ENCODE results near the gene EMC10.

EMC10 gene

GRCh38 chr19:50476224-50476906, at the start of gene EMC10, which contains the start of gene GARIN5A:
EMC10 (plus strand) TSS chr19:50476507; CDS start chr19:50476545, 38 bp downstream.
GARIN5A (minus strand) TSS chr19:50476848; CDS start chr19:50476388, 460 bp downstream.
- no peaks in the 10 kb centered on the region for H3K36me3 ChIP-seq (replicated peaks; ENCODE audit: insufficient read depth, low read length)

DNA sequence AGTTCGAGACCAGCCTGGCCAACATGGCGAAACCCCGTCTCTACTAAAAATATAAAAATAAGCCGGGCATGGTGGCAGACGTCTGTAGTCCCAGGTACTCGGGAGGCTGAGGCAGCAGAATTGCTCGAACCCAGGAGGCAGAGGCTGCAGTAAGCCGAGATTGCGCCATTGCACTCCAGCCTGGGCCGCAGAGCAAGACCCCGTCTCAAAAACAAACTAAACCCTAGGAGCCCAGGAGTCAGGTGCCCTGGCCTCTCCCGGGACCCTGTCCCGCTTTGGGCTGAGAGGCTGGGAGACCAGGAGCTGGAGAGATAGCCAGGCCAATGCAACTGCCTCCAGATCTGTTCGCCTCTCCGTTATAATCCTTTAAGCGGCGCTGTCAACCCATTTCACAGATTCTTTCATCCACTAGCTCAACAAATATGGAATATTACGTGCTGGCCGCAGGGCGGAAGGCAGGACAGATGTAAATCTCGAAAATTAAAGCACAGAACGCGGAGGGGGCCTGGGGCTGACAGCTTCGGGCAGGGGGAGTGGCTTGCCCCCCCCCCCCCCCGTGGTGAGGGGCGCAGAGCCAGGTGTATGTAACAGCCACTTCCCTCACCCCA, 48.9 kb upstream of the EMC10 start:
- Histone ChIP-seq H3K36me3 (replicated peaks; ENCODE audit: insufficient read depth, low read length) (no peaks in the 10 kb centered on the region), H3K79me2 (ENCODE audit: low read length) (no peaks in the 10 kb centered on the region), H3K4me2 (ENCODE audit: low read depth, low read length) (peak overlapping the region; percentile 58; the same call in 1 of the 2 replicates), H3K9me3 (replicated peaks; ENCODE audit: insufficient read depth, low read length) (no peaks in the 10 kb centered on the region), H3K9ac (ENCODE audit: low read length) (no peak overlapping the region), H3K4me3 (ENCODE audit: low read length) (no peak overlapping the region), H3K27ac (ENCODE audit: low read length) (no peak overlapping the region), H2AFZ (ENCODE audit: low read length) (no peak overlapping the region), H3K9me2 (replicated peaks; ENCODE audit: insufficient read depth, low read length) (no peaks in the 10 kb centered on the region), H4K20me1 (ENCODE audit: insufficient read depth, low read length) (no peaks in the 10 kb centered on the region), H3K27me3 (replicated peaks; ENCODE audit: insufficient read depth, low read length) (peaks cover 38% of the 10 kb centered on the region), H3F3A (ENCODE audit: insufficient read depth, low read length) (no peaks in the 10 kb centered on the region), H3K4me1 (ENCODE audit: low read length) (peaks cover 11% of the 10 kb centered on the region)
- TF ChIP-seq EZH2phosphoT487 (IDR thresholded peaks at IDR 0.05; ENCODE audit: low read length) (no peak), CTCF (IDR thresholded peaks at IDR 0.05; ENCODE audit: low read length) (no peak), EZH2 (optimal IDR thresholded peaks at IDR 0.05; ENCODE audit: low read depth, low read length) (no peak)
- no peak for DNase-seq

More at GRCh38 chr19:50476224-50476906, at the start of gene EMC10, which contains the start of gene GARIN5A:
- TF ChIP-seq EZH2phosphoT487 (IDR thresholded peaks at IDR 0.05; ENCODE audit: low read length) = no peak
- TF ChIP-seq EZH2 (optimal IDR thresholded peaks at IDR 0.05; ENCODE audit: low read depth, low read length) = no peak
- no peak for TF ChIP-seq CTCF (IDR thresholded peaks at IDR 0.05; ENCODE audit: low read length)
- no peaks in the 10 kb centered on the region for H3K4me1 ChIP-seq (ENCODE audit: low read length)
- peak within 1 kb of the TSS; percentile 84 for H3K9ac ChIP-seq (ENCODE audit: low read length)
- peak within 1 kb of the TSS; percentile 43 for H3K4me2 ChIP-seq (ENCODE audit: low read depth, low read length)
- no peaks in the 10 kb centered on the region for H3K9me2 ChIP-seq (replicated peaks; ENCODE audit: insufficient read depth, low read length)
- H4K20me1 ChIP-seq (ENCODE audit: insufficient read depth, low read length) = peaks cover 3% of the 10 kb centered on the region; the same call in 1 of the 2 replicates
- DNase-seq = peak; percentile 96
- H3K4me3 ChIP-seq (ENCODE audit: low read length) = peak within 1 kb of the TSS; percentile 85
- peak within 1 kb of the TSS; percentile 78; the same call in 1 of the 2 replicates for H3K27ac ChIP-seq (ENCODE audit: low read length)
- peaks cover 5% of the 10 kb centered on the region; the same call in 1 of the 2 replicates for H3F3A ChIP-seq (ENCODE audit: insufficient read depth, low read length)
- peaks cover 6% of the 10 kb centered on the region; the same call in 1 of the 2 replicates for H3K27me3 ChIP-seq (replicated peaks; ENCODE audit: insufficient read depth, low read length)
- H3K79me2 ChIP-seq (ENCODE audit: low read length) = peaks cover 31% of the 10 kb centered on the region
- H2AFZ ChIP-seq (ENCODE audit: low read length) = peak within 1 kb of the TSS; percentile 72
- no peaks in the 10 kb centered on the region for H3K9me3 ChIP-seq (replicated peaks; ENCODE audit: insufficient read depth, low read length)

DNA sequence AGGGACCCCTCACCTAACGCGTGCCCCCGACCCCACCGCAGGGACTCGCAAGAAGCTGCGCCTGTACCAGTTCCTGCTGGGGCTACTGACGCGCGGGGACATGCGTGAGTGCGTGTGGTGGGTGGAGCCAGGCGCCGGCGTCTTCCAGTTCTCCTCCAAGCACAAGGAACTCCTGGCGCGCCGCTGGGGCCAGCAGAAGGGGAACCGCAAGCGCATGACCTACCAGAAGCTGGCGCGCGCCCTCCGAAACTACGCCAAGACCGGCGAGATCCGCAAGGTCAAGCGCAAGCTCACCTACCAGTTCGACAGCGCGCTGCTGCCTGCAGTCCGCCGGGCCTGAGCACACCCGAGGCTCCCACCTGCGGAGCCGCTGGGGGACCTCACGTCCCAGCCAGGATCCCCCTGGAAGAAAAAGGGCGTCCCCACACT, 48.3 kb upstream of the EMC10 start:
- peak; percentile 25 for DNase-seq
- H3K79me2 ChIP-seq (ENCODE audit: low read length) = no peaks in the 10 kb centered on the region
- H3K9me2 ChIP-seq (replicated peaks; ENCODE audit: insufficient read depth, low read length) = no peaks in the 10 kb centered on the region
- H3K27ac ChIP-seq (ENCODE audit: low read length) = no peak overlapping the region
- H2AFZ ChIP-seq (ENCODE audit: low read length) = no peak overlapping the region; the same call in 1 of the 2 replicates
- no peak for TF ChIP-seq EZH2 (optimal IDR thresholded peaks at IDR 0.05; ENCODE audit: low read depth, low read length)
- TF ChIP-seq EZH2phosphoT487 (IDR thresholded peaks at IDR 0.05; ENCODE audit: low read length) = no peak
- H3K9me3 ChIP-seq (replicated peaks; ENCODE audit: insufficient read depth, low read length) = no peaks in the 10 kb centered on the region
- no peak overlapping the region for H3K9ac ChIP-seq (ENCODE audit: low read length)
- peak overlapping the region; percentile 58 for H3K4me2 ChIP-seq (ENCODE audit: low read depth, low read length)
- H3F3A ChIP-seq (ENCODE audit: insufficient read depth, low read length) = no peaks in the 10 kb centered on the region
- no peaks in the 10 kb centered on the region for H4K20me1 ChIP-seq (ENCODE audit: insufficient read depth, low read length)
- peaks cover 13% of the 10 kb centered on the region for H3K4me1 ChIP-seq (ENCODE audit: low read length)
- peak overlapping the region; percentile 22; the same call in 1 of the 2 replicates for H3K4me3 ChIP-seq (ENCODE audit: low read length)
- no peaks in the 10 kb centered on the region for H3K36me3 ChIP-seq (replicated peaks; ENCODE audit: insufficient read depth, low read length)
- H3K27me3 ChIP-seq (replicated peaks; ENCODE audit: insufficient read depth, low read length) = peaks cover 44% of the 10 kb centered on the region
